ENCODE data around the gene ACTRT3. TPM values are rescaled to one million over a fixed set of nuclear protein-coding genes. Genes with fewer than 3 reads are reported as not detected.
"Not testable (repeated sequence)": the region's sequence is repeated elsewhere in the genome, so short reads cannot be mapped to it uniquely, and the experiment has no call there.

Gene ACTRT3
- total RNA-seq, 1 donor from 2014 or later, result 0.34 TPM

- Histone ChIP-seq H3K27ac (no peak overlapping the region), H3K79me2 (ENCODE audit: low read depth) (no peaks in the 10 kb centered on the region), H3K27me3 (no peaks in the 10 kb centered on the region), H2AFZ (replicated peaks) (peak overlapping the region; percentile 19), H3K9ac (no peak overlapping the region), H3K4me1 (no peaks in the 10 kb centered on the region), H3K4me2 (no peak overlapping the region), H3K9me3 (ENCODE audit: low read depth) (no peaks in the 10 kb centered on the region), H4K20me1 (ENCODE audit: low read depth) (no peaks in the 10 kb centered on the region), H3F3A (ENCODE audit: low read depth) (no peaks in the 10 kb centered on the region), H3K4me3 (no peak overlapping the region), H3K36me3 (no peaks in the 10 kb centered on the region)
- Mint-ChIP-seq H3K4me1 (no peaks in the 10 kb centered on the region), H3K27me3 (ENCODE audit: insufficient read depth, low read depth) (peaks cover 2% of the 10 kb centered on the region), H3K4me3 (no peak overlapping the region), H3K9me3 (peaks cover 6% of the 10 kb centered on the region), H3K36me3 (no peaks in the 10 kb centered on the region), H3K27ac (no peak overlapping the region)
- no peak for DNase-seq (ENCODE audit: low spot score)
- TF ChIP-seq EZH2phosphoT487 (IDR thresholded peaks at IDR 0.05) (no peak), CTCF (IDR thresholded peaks at IDR 0.05) (no peak), EZH2 (IDR thresholded peaks at IDR 0.05) (no peak)
These were observed 46.6 kb downstream of the ACTRT3 start for GRCh38 chr3:169722724-169723123.

- H3K4me3 Mint-ChIP-seq; H3K9me3 Mint-ChIP-seq; H3K36me3 ChIP-seq; H3K4me2 ChIP-seq; H3K9ac ChIP-seq; H3K4me1 ChIP-seq; H3K4me3 ChIP-seq; H3K36me3 Mint-ChIP-seq; DNase-seq (ENCODE audit: low spot score); H3K27ac Mint-ChIP-seq; H3K27ac ChIP-seq; H3K79me2 ChIP-seq (ENCODE audit: low read depth); H2AFZ ChIP-seq (replicated peaks); H3K27me3 Mint-ChIP-seq (ENCODE audit: insufficient read depth, low read depth); H3K27me3 ChIP-seq; H3F3A ChIP-seq (ENCODE audit: low read depth); H4K20me1 ChIP-seq (ENCODE audit: low read depth); H3K9me3 ChIP-seq (ENCODE audit: low read depth); H3K4me1 Mint-ChIP-seq: not testable (repeated sequence)
These were observed 50.9 kb downstream of the ACTRT3 start for GRCh38 chr3:169718415-169718814.

Small RNA genes within 50 kb of the gene (small RNA-seq; reads per million reads assigned to genes)
- not detected for gene RNU6-637P

Other genes with a start within 250 kb of the ACTRT3 start
- 5.2 and 7.8 TPM in 2 replicates for gene MECOM, start 105.8 kb downstream of the ACTRT3 start, total RNA-seq (ENCODE audit: low replicate concordance)
- 47.5 and 119 TPM in 2 replicates for gene TERC, start 4.5 kb downstream of the ACTRT3 start, total RNA-seq (ENCODE audit: low replicate concordance)
- 19.2 and 23.6 TPM in 2 replicates for gene MYNN, start 3.8 kb upstream of the ACTRT3 start, total RNA-seq (ENCODE audit: low replicate concordance)
- not detected in 2 replicates for gene LRRIQ4, start 43.3 kb upstream of the ACTRT3 start, total RNA-seq (ENCODE audit: low replicate concordance)
- 12.5 and 54.8 TPM in 2 replicates for gene LRRC34, start 43.3 kb upstream of the ACTRT3 start, total RNA-seq (ENCODE audit: low replicate concordance)
- not detected in 2 replicates for gene LRRC31, start 100.4 kb upstream of the ACTRT3 start, total RNA-seq (ENCODE audit: low replicate concordance)
- not detected in 2 replicates for gene SAMD7, start 142.0 kb upstream of the ACTRT3 start, total RNA-seq (ENCODE audit: low replicate concordance)
- gene SEC62, start 197.2 kb upstream of the ACTRT3 start, total RNA-seq (ENCODE audit: low replicate concordance), result 22.0 and 34.8 TPM in 2 replicates